K562 (cell line): ENCODE results near the gene MPZL1. TPM values are rescaled to one million over a fixed set of nuclear protein-coding genes. Genes with fewer than 3 reads are reported as not detected.

ENCODE experiments used
- EHMT2 ChIP-seq: fragments of 450-650 bp; IDR thresholded peaks from 2 replicates; pipeline ENCODE4 v1.6.1; 2018; ENCODE audit warnings: antibody characterized with exemption
- FOXA3 ChIP-seq, 2 experiments: fragments of 450-650 bp in 1 of 2; sonication (generic) in 1 of 2; formaldehyde crosslinking; IDR thresholded peaks in 1 of 2; conservative IDR thresholded peaks in 1 of 2; 2 replicates each; pipeline versions ENCODE4 v1.4.0 to v1.8.0; 2020 to 2022; ENCODE audit warnings: mild to moderate bottlenecking in 2 of 2, missing genetic modification reagents in 1 of 2
- KDM2B ChIP-seq: fragments of 250-450 bp; sonication (Bioruptor Pico); IDR thresholded peaks from 2 replicates; pipeline ENCODE4 v1.8.0; 2021; ENCODE audit warnings: mild to moderate bottlenecking, moderate library complexity
- MEF2D ChIP-seq: conservative IDR thresholded peaks from 2 replicates; pipeline ENCODE4 v1.6.1; 2016; ENCODE audit warnings: low read depth, missing genetic modification characterization, missing compliant biosample characterization
- MTA3 ChIP-seq: fragments of 450-650 bp; formaldehyde crosslinking; IDR thresholded peaks from 2 replicates; pipeline ENCODE4 v1.6.1; 2017; ENCODE audit warnings: mild to moderate bottlenecking, borderline replicate concordance
- NFXL1 ChIP-seq: fragments of 450-650 bp; formaldehyde crosslinking; IDR thresholded peaks from 2 replicates; pipeline ENCODE4 v1.4.0; 2021; ENCODE audit warnings: mild to moderate bottlenecking
- POLR2G ChIP-seq: fragments of 200-400 bp; formaldehyde crosslinking; IDR thresholded peaks from 2 replicates; pipeline ENCODE4 v1.6.1; 2017; ENCODE audit warnings: low read depth, mild to moderate bottlenecking, antibody characterized with exemption, low read length, moderate library complexity
- RBM39 ChIP-seq: fragments of 200-400 bp; formaldehyde crosslinking; optimal IDR thresholded peaks from 2 replicates; pipeline ENCODE3; 2018; ENCODE audit warnings: low read depth, low read length
- TBL1XR1 ChIP-seq, 2 experiments: IDR thresholded peaks; 2 replicates each; pipeline ENCODE4 v1.6.1; 2012; ENCODE audit warnings: improper control_type of control experiment in 2 of 2, low read length in 2 of 2, mild to moderate bottlenecking in 1 of 2
- ZNF134 ChIP-seq: fragments of 250-450 bp; sonication (Bioruptor Pico); conservative IDR thresholded peaks from 2 replicates; pipeline ENCODE4 v1.4.0; 2020
- ZNF174 ChIP-seq: fragments of 250-450 bp; sonication (Bioruptor Pico); IDR thresholded peaks from 2 replicates; pipeline ENCODE4 v1.4.0; 2020; ENCODE audit warnings: mild to moderate bottlenecking
- ZNF347 ChIP-seq: fragments of 450-650 bp; formaldehyde crosslinking; IDR thresholded peaks from 2 replicates; pipeline ENCODE4 v1.4.0; 2020; ENCODE audit warnings: low read depth, mild to moderate bottlenecking, moderate library complexity
- ZNF57 ChIP-seq: fragments of 450-650 bp; formaldehyde crosslinking; IDR thresholded peaks from 2 replicates; pipeline ENCODE4 v1.4.0; 2020; ENCODE audit warnings: mild to moderate bottlenecking, moderate library complexity
- polyA plus RNA-seq, 8 experiments: library from polyadenylated mRNA; depleted of rRNA in 4 of 8; stranded (reverse) in 5 of 8; unstranded in 3 of 8; fragments of >200 nt; fragmentation: Nextera tagmentation in 2 of 8; fragmentation: Illumina TruSeq in 1 of 8; extraction: Ambion mirVana in 2 of 8; extraction: Trizol in 1 of 8; gene quantifications; 2 replicates each; pipeline versions ENCODE4 v1.2.1 to v1.2.3, GENCODE V29; 2011 to 2014; ENCODE audit warnings: inconsistent platforms in 1 of 8, missing spikeins in 1 of 8
- total RNA-seq, 7 experiments: library from RNA; depleted of rRNA in 6 of 7; stranded (reverse); fragments of >200 nt in 6 of 7; fragmentation: Illumina TruSeq in 2 of 7; extraction: Trizol in 2 of 7; gene quantifications; 2 replicates each; pipeline versions ENCODE4 v1.2.1 to v1.2.3, GENCODE V29; 2011 to 2021; ENCODE audit warnings: low replicate concordance in 1 of 7
- TF ChIP-seq, protein P1 (sequence below), 2 experiments: IDR thresholded peaks in 1 of 2; conservative IDR thresholded peaks in 1 of 2; 2 replicates each; pipeline ENCODE4 v1.6.1; 2016; ENCODE audit warnings: low read depth in 2 of 2, mild to moderate bottlenecking in 1 of 2, missing compliant biosample characterization in 1 of 2, missing genetic modification characterization in 1 of 2, moderate library complexity in 1 of 2
- TF ChIP-seq, protein P2 (sequence below): sonication (generic); formaldehyde crosslinking; IDR thresholded peaks from 2 replicates; pipeline ENCODE4 v1.8.0; 2022; ENCODE audit warnings: mild to moderate bottlenecking, low read depth, missing genetic modification reagents
- TF ChIP-seq, protein P3 (sequence below): fragments of 450-650 bp; IDR thresholded peaks from 2 replicates; pipeline ENCODE4 v1.6.1; 2016; ENCODE audit warnings: mild to moderate bottlenecking
- TF ChIP-seq, protein P4 (sequence below): fragments of 450-650 bp; conservative IDR thresholded peaks from 2 replicates; pipeline ENCODE4 v1.6.1; 2016; ENCODE audit warnings: missing genetic modification characterization, low read depth, mild to moderate bottlenecking, missing compliant biosample characterization, moderate library complexity
- TF ChIP-seq, protein P5 (sequence below): fragments of 450-650 bp; IDR thresholded peaks from 2 replicates; pipeline ENCODE4 v1.7.0; 2016; ENCODE audit warnings: borderline replicate concordance

Gene MPZL1
- total and polyA plus RNA-seq, 9 of the 15 experiments (the other 6 are each of a cell fraction or from before 2014, with no cell fraction given) = 14.5 to 153 (median 66.5) TPM

DNA sequence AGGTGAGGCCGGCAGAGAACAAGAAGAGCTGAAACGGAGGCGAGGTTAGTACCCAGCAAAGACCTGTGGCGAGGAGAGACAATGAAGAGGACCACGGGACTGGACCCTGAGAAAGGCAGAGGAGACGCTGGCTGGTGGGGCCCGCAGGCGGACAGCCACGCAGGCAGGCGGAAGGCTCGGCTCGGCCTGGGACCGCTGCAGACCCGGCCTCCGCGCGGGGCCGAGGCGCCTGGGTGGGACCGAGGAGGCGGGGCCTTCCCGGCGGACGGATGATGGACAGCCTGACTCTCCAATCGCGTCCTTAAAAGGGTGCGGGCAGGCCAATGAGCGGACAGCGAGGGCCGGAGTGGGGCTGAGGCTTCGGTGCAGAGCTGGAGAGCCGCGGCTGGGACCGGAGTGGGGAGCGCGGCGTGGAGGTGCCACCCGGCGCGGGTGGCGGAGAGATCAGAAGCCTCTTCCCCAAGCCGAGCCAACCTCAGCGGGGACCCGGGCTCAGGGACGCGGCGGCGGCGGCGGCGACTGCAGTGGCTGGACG lies at the start of gene MPZL1 (continued):
- TF ChIP-seq, protein P1, sequence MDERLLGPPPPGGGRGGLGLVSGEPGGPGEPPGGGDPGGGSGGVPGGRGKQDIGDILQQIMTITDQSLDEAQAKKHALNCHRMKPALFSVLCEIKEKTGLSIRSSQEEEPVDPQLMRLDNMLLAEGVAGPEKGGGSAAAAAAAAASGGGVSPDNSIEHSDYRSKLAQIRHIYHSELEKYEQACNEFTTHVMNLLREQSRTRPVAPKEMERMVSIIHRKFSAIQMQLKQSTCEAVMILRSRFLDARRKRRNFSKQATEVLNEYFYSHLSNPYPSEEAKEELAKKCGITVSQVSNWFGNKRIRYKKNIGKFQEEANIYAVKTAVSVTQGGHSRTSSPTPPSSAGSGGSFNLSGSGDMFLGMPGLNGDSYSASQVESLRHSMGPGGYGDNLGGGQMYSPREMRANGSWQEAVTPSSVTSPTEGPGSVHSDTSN (CRISPR knock-in tag; IDR thresholded peaks at IDR 0.05; ENCODE audit: low read depth) = peak; percentile 100
- TF ChIP-seq, protein P1 (tag; conservative IDR thresholded peaks at IDR 0.05; ENCODE audit: low read depth) = peak; percentile 96
- TF ChIP-seq KDM2B (CRISPR knock-in tag) = peak; percentile 86; the same call in 1 of the 2 replicates
- TF ChIP-seq MTA3 = peak; percentile 83; the same call in 1 of the 2 replicates
- TF ChIP-seq ZNF57 (CRISPR knock-in tag) = no peak
- no peak for TF ChIP-seq RBM39
- TF ChIP-seq ZNF347 (CRISPR knock-in tag) = no peak
- no peak for TF ChIP-seq NFXL1 (CRISPR knock-in tag)
- TF ChIP-seq TBL1XR1 (IDR thresholded peaks at IDR 0.05; ENCODE audit: low read length in 2 of 2) = peak in 1 of 2 experiments; percentile 23; a peak in 1 of 4 replicates
- TF ChIP-seq, protein P2, sequence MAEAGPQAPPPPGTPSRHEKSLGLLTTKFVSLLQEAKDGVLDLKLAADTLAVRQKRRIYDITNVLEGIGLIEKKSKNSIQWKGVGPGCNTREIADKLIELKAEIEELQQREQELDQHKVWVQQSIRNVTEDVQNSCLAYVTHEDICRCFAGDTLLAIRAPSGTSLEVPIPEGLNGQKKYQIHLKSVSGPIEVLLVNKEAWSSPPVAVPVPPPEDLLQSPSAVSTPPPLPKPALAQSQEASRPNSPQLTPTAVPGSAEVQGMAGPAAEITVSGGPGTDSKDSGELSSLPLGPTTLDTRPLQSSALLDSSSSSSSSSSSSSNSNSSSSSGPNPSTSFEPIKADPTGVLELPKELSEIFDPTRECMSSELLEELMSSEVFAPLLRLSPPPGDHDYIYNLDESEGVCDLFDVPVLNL (CRISPR knock-in tag) = 0 out of 2 replicates have a peak, but pooled peaks have one; percentile 38
- TF ChIP-seq ZNF174 (CRISPR knock-in tag) = no peak
- peak; percentile 81 for TF ChIP-seq POLR2G
- TF ChIP-seq, protein P3, sequence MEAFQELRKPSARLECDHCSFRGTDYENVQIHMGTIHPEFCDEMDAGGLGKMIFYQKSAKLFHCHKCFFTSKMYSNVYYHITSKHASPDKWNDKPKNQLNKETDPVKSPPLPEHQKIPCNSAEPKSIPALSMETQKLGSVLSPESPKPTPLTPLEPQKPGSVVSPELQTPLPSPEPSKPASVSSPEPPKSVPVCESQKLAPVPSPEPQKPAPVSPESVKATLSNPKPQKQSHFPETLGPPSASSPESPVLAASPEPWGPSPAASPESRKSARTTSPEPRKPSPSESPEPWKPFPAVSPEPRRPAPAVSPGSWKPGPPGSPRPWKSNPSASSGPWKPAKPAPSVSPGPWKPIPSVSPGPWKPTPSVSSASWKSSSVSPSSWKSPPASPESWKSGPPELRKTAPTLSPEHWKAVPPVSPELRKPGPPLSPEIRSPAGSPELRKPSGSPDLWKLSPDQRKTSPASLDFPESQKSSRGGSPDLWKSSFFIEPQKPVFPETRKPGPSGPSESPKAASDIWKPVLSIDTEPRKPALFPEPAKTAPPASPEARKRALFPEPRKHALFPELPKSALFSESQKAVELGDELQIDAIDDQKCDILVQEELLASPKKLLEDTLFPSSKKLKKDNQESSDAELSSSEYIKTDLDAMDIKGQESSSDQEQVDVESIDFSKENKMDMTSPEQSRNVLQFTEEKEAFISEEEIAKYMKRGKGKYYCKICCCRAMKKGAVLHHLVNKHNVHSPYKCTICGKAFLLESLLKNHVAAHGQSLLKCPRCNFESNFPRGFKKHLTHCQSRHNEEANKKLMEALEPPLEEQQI = no peak
- no peak for TF ChIP-seq EHMT2
- TF ChIP-seq MEF2D (tag) = no peak
- TF ChIP-seq, protein P4, sequence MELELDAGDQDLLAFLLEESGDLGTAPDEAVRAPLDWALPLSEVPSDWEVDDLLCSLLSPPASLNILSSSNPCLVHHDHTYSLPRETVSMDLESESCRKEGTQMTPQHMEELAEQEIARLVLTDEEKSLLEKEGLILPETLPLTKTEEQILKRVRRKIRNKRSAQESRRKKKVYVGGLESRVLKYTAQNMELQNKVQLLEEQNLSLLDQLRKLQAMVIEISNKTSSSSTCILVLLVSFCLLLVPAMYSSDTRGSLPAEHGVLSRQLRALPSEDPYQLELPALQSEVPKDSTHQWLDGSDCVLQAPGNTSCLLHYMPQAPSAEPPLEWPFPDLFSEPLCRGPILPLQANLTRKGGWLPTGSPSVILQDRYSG (tag) = 0 out of 2 replicates have a peak, but pooled peaks have one; percentile 32
- 0 out of 4 replicates have a peak, but pooled peaks of 1 of the 2 experiments have one; percentile 6 for TF ChIP-seq FOXA3 (CRISPR knock-in tag; conservative IDR thresholded peaks at IDR 0.05 in 1 of 2, IDR thresholded peaks at IDR 0.05 in 1 of 2)
- TF ChIP-seq, protein P5, sequence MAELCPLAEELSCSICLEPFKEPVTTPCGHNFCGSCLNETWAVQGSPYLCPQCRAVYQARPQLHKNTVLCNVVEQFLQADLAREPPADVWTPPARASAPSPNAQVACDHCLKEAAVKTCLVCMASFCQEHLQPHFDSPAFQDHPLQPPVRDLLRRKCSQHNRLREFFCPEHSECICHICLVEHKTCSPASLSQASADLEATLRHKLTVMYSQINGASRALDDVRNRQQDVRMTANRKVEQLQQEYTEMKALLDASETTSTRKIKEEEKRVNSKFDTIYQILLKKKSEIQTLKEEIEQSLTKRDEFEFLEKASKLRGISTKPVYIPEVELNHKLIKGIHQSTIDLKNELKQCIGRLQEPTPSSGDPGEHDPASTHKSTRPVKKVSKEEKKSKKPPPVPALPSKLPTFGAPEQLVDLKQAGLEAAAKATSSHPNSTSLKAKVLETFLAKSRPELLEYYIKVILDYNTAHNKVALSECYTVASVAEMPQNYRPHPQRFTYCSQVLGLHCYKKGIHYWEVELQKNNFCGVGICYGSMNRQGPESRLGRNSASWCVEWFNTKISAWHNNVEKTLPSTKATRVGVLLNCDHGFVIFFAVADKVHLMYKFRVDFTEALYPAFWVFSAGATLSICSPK = no peak
- no peak for TF ChIP-seq ZNF134 (CRISPR knock-in tag)
